BE2C (cell line): Measurements from ENCODE around the gene ZNF580.

ENCODE experiments used
- DNase-seq: peaks from one replicate; pipeline ENCODE4 v3.0.0-alpha.2; 2020
- H3K27me3 ChIP-seq: fragments of 250-450 bp; sonication (Bioruptor Pico); 2 replicates; pipeline ENCODE4 v1.5.1; 2020; ENCODE audit warnings: mild to moderate bottlenecking
- H3K36me3 ChIP-seq: fragments of 250-450 bp; sonication (Bioruptor Pico); 2 replicates; pipeline ENCODE4 v1.5.1; 2020; ENCODE audit warnings: mild to moderate bottlenecking
- H3K4me1 ChIP-seq: fragments of 250-450 bp; sonication (Bioruptor Pico); 2 replicates; pipeline ENCODE4 v1.5.1; 2020
- H3K4me3 ChIP-seq: 2 replicates; pipeline ENCODE4 v1.5.1; 2011; ENCODE audit warnings: low read depth, low read length
- H3K9me3 ChIP-seq: fragments of 250-450 bp; sonication (Bioruptor Pico); 2 replicates; pipeline ENCODE4 v1.5.1; 2020
- CTCF ChIP-seq: IDR thresholded peaks from 2 replicates; pipeline ENCODE4 v1.5.1; 2012; ENCODE audit warnings: mild to moderate bottlenecking, low read depth, low read length

Gene ZNF580

GRCh38 chr19:55620410-55621204 is 20.2 kb upstream of the ZNF580 start:
- DNase-seq, result no peak
- peaks cover 14% of the 10 kb centered on the region for H3K36me3 ChIP-seq
- H3K4me3 ChIP-seq, result no peak overlapping the region
- H3K27me3 ChIP-seq, result no peaks in the 10 kb centered on the region
- H3K9me3 ChIP-seq, result no peaks in the 10 kb centered on the region
- H3K4me1 ChIP-seq, result no peaks in the 10 kb centered on the region
- TF ChIP-seq CTCF, result no peak

GRCh38 chr19:55621205-55621672 is 19.6 kb upstream of the ZNF580 start:
- Histone ChIP-seq H3K36me3 (peaks cover 9% of the 10 kb centered on the region), H3K9me3 (no peaks in the 10 kb centered on the region), H3K4me1 (no peaks in the 10 kb centered on the region), H3K27me3 (no peaks in the 10 kb centered on the region), H3K4me3 (no peak overlapping the region)
- no peak for DNase-seq
- no peak for TF ChIP-seq CTCF

- no peaks in the 10 kb centered on the region for H3K27me3 ChIP-seq
- no peak overlapping the region for H3K4me3 ChIP-seq
- no peak for TF ChIP-seq CTCF
- H3K9me3 ChIP-seq, result no peaks in the 10 kb centered on the region
- peaks cover 4% of the 10 kb centered on the region; the same call in 1 of the 2 replicates for H3K36me3 ChIP-seq
- DNase-seq, result no peak
- H3K4me1 ChIP-seq, result no peaks in the 10 kb centered on the region
Measured at GRCh38 chr19:55621673-55622231, 19.1 kb upstream of the ZNF580 start.

- no peaks in the 10 kb centered on the region for H3K4me1 ChIP-seq
- no peak for TF ChIP-seq CTCF
- no peaks in the 10 kb centered on the region for H3K9me3 ChIP-seq
- H3K4me3 ChIP-seq, result no peak overlapping the region
- no peaks in the 10 kb centered on the region for H3K27me3 ChIP-seq
- peaks cover 3% of the 10 kb centered on the region; the same call in 1 of the 2 replicates for H3K36me3 ChIP-seq
- no peak for DNase-seq
Measured at GRCh38 chr19:55622242-55622969, 18.4 kb upstream of the ZNF580 start.

GRCh38 chr19:55623130-55623529 is 17.7 kb upstream of the ZNF580 start:
- TF ChIP-seq CTCF, result no peak
- H3K36me3 ChIP-seq, result no peaks in the 10 kb centered on the region

More at GRCh38 chr19:55623130-55623529, 17.7 kb upstream of the ZNF580 start:
- no peaks in the 10 kb centered on the region for H3K9me3 ChIP-seq
- H3K4me3 ChIP-seq, result no peak overlapping the region
- H3K4me1 ChIP-seq, result no peaks in the 10 kb centered on the region
- H3K27me3 ChIP-seq, result no peaks in the 10 kb centered on the region
- no peak for DNase-seq
